Gastrocnemius medialis (tissue), 4 donors: ENCODE results near the gene SLC16A10.

Experiments
- CTCF ChIP-seq, 5 experiments: fragments of 450-650 bp in 3 of 5; fragments of 200-600 bp in 2 of 5; sonication (generic) in 2 of 5; IDR thresholded peaks in 4 of 5; conservative IDR thresholded peaks in 1 of 5; 1 replicate in 4 of 5; 2 replicates in 1 of 5; pipeline ENCODE4 v1.5.1; 2016 to 2019; ENCODE audit warnings: antibody characterized with exemption in 5 of 5, mild to moderate bottlenecking in 3 of 5, moderate library complexity in 3 of 5
- POLR2A ChIP-seq, 2 donors: fragments of 450-650 bp; IDR thresholded peaks; one replicate each; pipeline ENCODE4 v1.6.1; 2017; ENCODE audit warnings: antibody characterized with exemption in 2 of 2, mild to moderate bottlenecking in 2 of 2, moderate library complexity in 2 of 2

- no peak for TF ChIP-seq CTCF (IDR thresholded peaks at IDR 0.05 in 4 of 5, conservative IDR thresholded peaks at IDR 0.05 in 1 of 5)
- no peak for TF ChIP-seq POLR2A (IDR thresholded peaks at IDR 0.05)
Observed at GRCh38 chr6:111072801-111073360, 14.4 kb upstream of the SLC16A10 start.
